HG02981 (cell line): ENCODE data around the gene B3GNT2.
"Not testable (repeated sequence)": the region's sequence is repeated elsewhere in the genome, so short reads cannot be mapped to it uniquely, and the experiment has no call there.

Experiments used
- ATAC-seq: cut with Tn5 transposase; IDR thresholded peaks from one replicate; pipeline ENCODE4 v1.9.1; 2021; ENCODE audit warnings: mild to moderate bottlenecking, moderate library complexity; ENCODE audit not compliant: unreplicated experiment

The B3GNT2 gene

GRCh38 chr2:62184512-62185230, 11.2 kb upstream of the B3GNT2 start:
- ATAC-seq = no peak

GRCh38 chr2:62185475-62186155, 10.3 kb upstream of the B3GNT2 start:
- no peak for ATAC-seq

- no peak for ATAC-seq
These were observed 9.6 kb upstream of the B3GNT2 start for GRCh38 chr2:62186156-62186905.

GRCh38 chr2:62187246-62187645, 8.7 kb upstream of the B3GNT2 start:
- no peak for ATAC-seq

GRCh38 chr2:62188416-62188815, 7.5 kb upstream of the B3GNT2 start:
- ATAC-seq = no peak

GRCh38 chr2:62189196-62189595, 6.7 kb upstream of the B3GNT2 start:
- no peak for ATAC-seq

- ATAC-seq = no peak
These were observed 3.1 kb upstream of the B3GNT2 start for GRCh38 chr2:62192811-62193210.

- ATAC-seq = no peak
These were observed 1.1 kb upstream of the B3GNT2 start for GRCh38 chr2:62194558-62195420.

GRCh38 chr2:62196278-62196901, 475 bp downstream of the B3GNT2 start:
- ATAC-seq = peak; percentile 1

GRCh38 chr2:62197011-62197924, 1.4 kb downstream of the B3GNT2 start:
- ATAC-seq = no peak

- no peak for ATAC-seq
These were observed 2.2 kb downstream of the B3GNT2 start for GRCh38 chr2:62197925-62198633.

- not testable (repeated sequence) for ATAC-seq
These were observed 2.9 kb downstream of the B3GNT2 start for GRCh38 chr2:62198854-62199253.

GRCh38 chr2:62199392-62200125, 3.6 kb downstream of the B3GNT2 start:
- no peak for ATAC-seq

- ATAC-seq = no peak
These were observed 4.5 kb downstream of the B3GNT2 start for GRCh38 chr2:62200291-62200841.

- ATAC-seq = no peak
These were observed 5.0 kb downstream of the B3GNT2 start for GRCh38 chr2:62200868-62201267.

- ATAC-seq = no peak
These were observed 5.4 kb downstream of the B3GNT2 start for GRCh38 chr2:62201307-62201706.

- peak; percentile 42 for ATAC-seq
These were observed 6.3 kb downstream of the B3GNT2 start for GRCh38 chr2:62202019-62202722.
